Lower leg skin (tissue), 4 donors: ENCODE results near the gene ABCB9. TPM values are rescaled to one million over a fixed set of nuclear protein-coding genes. Genes with fewer than 3 reads are reported as not detected.
"Not testable (repeated sequence)": the region's sequence is repeated elsewhere in the genome, so short reads cannot be mapped to it uniquely, and the experiment has no call there.

Experiments used
- DNase-seq, 2 donors: peaks; one replicate each; pipeline ENCODE4 v3.0.0-alpha.2; 2019; ENCODE audit warnings: low spot score in 2 of 2
- H3K4me3 ChIP-seq: fragments of 200-600 bp; sonication (generic); 2 replicates; pipeline ENCODE4 v1.5.1; 2017; ENCODE audit warnings: mild to moderate bottlenecking, low read depth; ENCODE audit not compliant: poor library complexity, severe bottlenecking
- CTCF ChIP-seq, 3 donors: fragments of 450-650 bp; IDR thresholded peaks; one replicate each; pipeline ENCODE4 v1.5.1; 2016; ENCODE audit warnings: antibody characterized with exemption in 3 of 3, mild to moderate bottlenecking in 3 of 3, moderate library complexity in 2 of 3
- POLR2A ChIP-seq, 2 donors: fragments of 450-650 bp; IDR thresholded peaks; one replicate each; pipeline ENCODE4 v1.6.1; 2016 to 2017; ENCODE audit warnings: antibody characterized with exemption in 2 of 2, mild to moderate bottlenecking in 1 of 2, moderate library complexity in 1 of 2
- WGBS, 2 donors: methylation state at CpG; one replicate each; pipeline ENCODE4 v1.1.5; 2018; 5-methylcytosine and 5-hydroxymethylcytosine counted together
- intact Hi-C: fragments of 100-400 bp; cut with DNase I; formaldehyde crosslinking; loops from one replicate; pipeline ENCODE4 v1.15.0; 2023; ENCODE audit warnings: low total_unique reads
- total RNA-seq, 4 donors: library from RNA; depleted of rRNA; stranded (reverse); fragments of >200 nt; gene quantifications; one replicate each; pipeline ENCODE4 v1.1.0, GENCODE V29; 2016

ABCB9 gene
- 10 to 100 TPM in 1 of 4 donors, 1 to 10 TPM in 3; 3.4 to 10.2 (median 7.2) TPM for total RNA-seq

GRCh38 chr12:122965851-122966742, at the start of gene ABCB9:
Gene ABCB9, minus strand, starts transcription at chr12:122966463. Its CDS starts 6,228 bp downstream, at chr12:122960235.
- DNase-seq: peak; percentile 85 to 97
- WGBS, 2 donors: 5 to 7% methylated on average over 27 to 36 of the region's 55 CpGs
- H3K4me3 ChIP-seq: peak within 1 kb of the TSS; percentile 43
- intact Hi-C loops: no loop called here
- no peak for TF ChIP-seq CTCF (IDR thresholded peaks at IDR 0.05)
- no peak for TF ChIP-seq POLR2A (IDR thresholded peaks at IDR 0.05)

DNA sequence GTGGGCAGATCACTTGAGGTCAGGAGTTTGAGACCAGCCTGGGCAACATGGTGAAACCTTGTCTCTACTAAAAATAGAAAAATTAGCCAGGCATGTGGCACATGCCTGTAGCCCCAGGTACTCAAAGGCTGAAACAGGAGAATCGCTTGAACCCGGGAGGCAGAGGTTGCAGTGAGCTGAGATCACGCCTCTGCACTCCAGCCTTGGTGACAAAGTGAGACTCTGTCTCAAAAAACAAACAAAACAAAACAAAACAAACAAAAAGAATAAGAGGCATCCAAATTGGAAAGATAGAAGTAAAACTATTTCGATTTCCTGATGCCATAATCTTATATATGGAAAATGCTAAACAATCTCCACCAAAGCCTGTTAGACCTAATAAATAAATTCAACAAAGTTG, 48.2 kb upstream of the ABCB9 start:
- H3K4me3 ChIP-seq, intact Hi-C loops, DNase-seq: not testable (repeated sequence)
- WGBS, 2 donors: 96 to 97% methylated on average over 4 of the region's 4 CpGs

DNA sequence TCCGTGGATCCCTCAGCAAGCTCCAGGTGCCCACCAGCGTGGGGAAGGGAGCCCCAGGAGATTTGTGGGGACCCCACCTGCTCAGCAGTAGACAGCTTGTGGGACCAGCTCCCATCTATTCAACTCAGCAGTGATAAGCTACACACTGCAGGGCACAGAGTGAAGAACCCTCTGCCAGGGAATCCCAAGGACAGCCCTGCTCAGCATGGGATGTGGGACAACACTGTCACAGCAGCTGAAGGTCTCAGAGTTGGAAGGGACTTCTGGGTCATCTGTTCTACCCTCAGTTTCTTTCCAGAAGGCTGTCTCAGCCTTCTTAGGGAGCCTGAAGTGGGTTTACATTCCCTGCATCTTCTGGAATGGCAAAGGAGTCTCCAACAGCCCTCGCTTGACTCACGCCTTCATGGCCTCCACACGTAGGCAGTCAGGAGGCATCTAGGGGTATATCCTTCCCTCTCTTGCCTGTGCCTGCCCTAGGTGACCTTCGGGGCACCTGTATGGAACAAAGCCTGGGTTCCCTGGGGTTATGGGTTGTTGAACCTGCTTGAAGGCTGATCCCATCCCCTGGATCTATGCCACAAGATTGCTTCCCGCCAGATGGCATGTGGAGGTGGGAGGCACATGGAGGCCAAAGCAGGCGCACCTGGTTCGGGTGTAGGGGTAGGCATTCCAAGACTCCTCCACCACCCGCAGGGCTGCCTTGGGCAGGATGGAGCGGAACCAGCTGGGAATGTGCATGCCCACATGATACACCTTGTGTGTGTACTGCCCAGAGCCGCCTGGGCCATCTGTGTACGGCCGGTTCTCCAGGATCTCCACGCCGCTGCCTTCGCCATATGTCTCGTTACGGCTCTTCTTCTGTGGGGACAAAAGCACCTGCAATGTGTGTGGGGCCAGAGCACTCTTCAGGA, 47.2 kb upstream of the ABCB9 start:
- 92 to 94% methylated on average over 19 of the region's 19 CpGs for WGBS, 2 donors
- no peak overlapping the region for H3K4me3 ChIP-seq
- intact Hi-C loops: no loop called here
- TF ChIP-seq CTCF (IDR thresholded peaks at IDR 0.05) (no peak), POLR2A (IDR thresholded peaks at IDR 0.05) (no peak)
- no peak for DNase-seq

- TF ChIP-seq POLR2A (IDR thresholded peaks at IDR 0.05): no peak
- no peak for TF ChIP-seq CTCF (IDR thresholded peaks at IDR 0.05)
- 90 to 93% methylated on average over 6 of the region's 6 CpGs for WGBS, 2 donors
- no peak for DNase-seq
- H3K4me3 ChIP-seq: no peak overlapping the region
- intact Hi-C loops: no loop called here
Observed at GRCh38 chr12:123011701-123012100, 45.4 kb upstream of the ABCB9 start.

- WGBS, 2 donors: 96 to 99% methylated on average over 4 of the region's 4 CpGs
- H3K4me3 ChIP-seq: no peak overlapping the region
- no peak for TF ChIP-seq CTCF (IDR thresholded peaks at IDR 0.05)
- no peak for TF ChIP-seq POLR2A (IDR thresholded peaks at IDR 0.05)
- no peak for DNase-seq
- intact Hi-C loops: no loop called here
Observed at GRCh38 chr12:123010681-123011080, 44.4 kb upstream of the ABCB9 start.

- TF ChIP-seq POLR2A (IDR thresholded peaks at IDR 0.05): no peak
- no peak for TF ChIP-seq CTCF (IDR thresholded peaks at IDR 0.05)
- DNase-seq: no peak
- WGBS, 2 donors: 71 to 96% methylated on average over 1 of the region's 1 CpG
- intact Hi-C loops: no loop called here
- no peak overlapping the region for H3K4me3 ChIP-seq
Observed at GRCh38 chr12:123010110-123010509, 43.8 kb upstream of the ABCB9 start.
